Testis (tissue), 2 donors: ENCODE data around the gene TEKT2.

Experiments
- POLR2A ChIP-seq: fragments of 450-650 bp; IDR thresholded peaks from one replicate; pipeline ENCODE4 v1.6.1; 2017; ENCODE audit warnings: antibody characterized with exemption, mild to moderate bottlenecking, moderate library complexity
- TF ChIP-seq, protein P1 (sequence below), 3 experiments: fragments of 450-650 bp in 2 of 3; fragments of 200-600 bp in 1 of 3; sonication (generic) in 1 of 3; IDR thresholded peaks; one replicate each; pipeline ENCODE4 v1.5.1; 2016 to 2019; ENCODE audit warnings: antibody characterized with exemption in 3 of 3, mild to moderate bottlenecking in 2 of 3, moderate library complexity in 1 of 3

GRCh38 chr1:36098650-36099365 lies 14.9 kb downstream of the TEKT2 start:
- TF ChIP-seq POLR2A, result no peak
- TF ChIP-seq, protein P1, sequence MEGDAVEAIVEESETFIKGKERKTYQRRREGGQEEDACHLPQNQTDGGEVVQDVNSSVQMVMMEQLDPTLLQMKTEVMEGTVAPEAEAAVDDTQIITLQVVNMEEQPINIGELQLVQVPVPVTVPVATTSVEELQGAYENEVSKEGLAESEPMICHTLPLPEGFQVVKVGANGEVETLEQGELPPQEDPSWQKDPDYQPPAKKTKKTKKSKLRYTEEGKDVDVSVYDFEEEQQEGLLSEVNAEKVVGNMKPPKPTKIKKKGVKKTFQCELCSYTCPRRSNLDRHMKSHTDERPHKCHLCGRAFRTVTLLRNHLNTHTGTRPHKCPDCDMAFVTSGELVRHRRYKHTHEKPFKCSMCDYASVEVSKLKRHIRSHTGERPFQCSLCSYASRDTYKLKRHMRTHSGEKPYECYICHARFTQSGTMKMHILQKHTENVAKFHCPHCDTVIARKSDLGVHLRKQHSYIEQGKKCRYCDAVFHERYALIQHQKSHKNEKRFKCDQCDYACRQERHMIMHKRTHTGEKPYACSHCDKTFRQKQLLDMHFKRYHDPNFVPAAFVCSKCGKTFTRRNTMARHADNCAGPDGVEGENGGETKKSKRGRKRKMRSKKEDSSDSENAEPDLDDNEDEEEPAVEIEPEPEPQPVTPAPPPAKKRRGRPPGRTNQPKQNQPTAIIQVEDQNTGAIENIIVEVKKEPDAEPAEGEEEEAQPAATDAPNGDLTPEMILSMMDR (IDR thresholded peaks at IDR 0.05), result no peak
